Activated T-helper 1 cell treated with anti-CD3 and anti-CD28 coated beads, Interleukin-2, amount 50 U/mL, for 16 hours (primary cell): ENCODE results near the gene GFAP.
"Not testable (repeated sequence)": the region's sequence is repeated elsewhere in the genome, so short reads cannot be mapped to it uniquely, and the experiment has no call there.

Experiments
- DNase-seq, 2 donors: peaks; one replicate each; pipeline ENCODE4 v3.0.0-alpha.2; 2020; ENCODE audit warnings: low read depth in 1 of 2, low spot score in 1 of 2

Gene GFAP

GRCh38 chr17:44915321-44915726 is at the start of gene GFAP:
Gene GFAP, minus strand, starts transcription at chr17:44915500. Its CDS starts 14 bp downstream, at chr17:44915486.
- no peak for DNase-seq

GRCh38 chr17:44961921-44962350 is 46.6 kb upstream of the GFAP start:
- DNase-seq = no peak

- DNase-seq = no peak
These were observed 45.4 kb upstream of the GFAP start for GRCh38 chr17:44960691-44961090.

- no peak for DNase-seq
These were observed 44.7 kb upstream of the GFAP start for GRCh38 chr17:44959821-44960531.

- no peak for DNase-seq
These were observed 42.0 kb upstream of the GFAP start for GRCh38 chr17:44956998-44957981.

GRCh38 chr17:44955674-44956425 is 40.5 kb upstream of the GFAP start:
- no peak for DNase-seq

- no peak for DNase-seq
These were observed 37.7 kb upstream of the GFAP start for GRCh38 chr17:44952946-44953475.

GRCh38 chr17:44948315-44948795 is 33.1 kb upstream of the GFAP start:
- DNase-seq = no peak

- peak; percentile 70 to 76 for DNase-seq
These were observed 32.4 kb upstream of the GFAP start, which contains the start of gene KIF18B for GRCh38 chr17:44947461-44948314. Gene KIF18B, minus strand, starts transcription at chr17:44947773. Its CDS starts 11,429 bp downstream, at chr17:44936344.

- DNase-seq = not testable (repeated sequence)
These were observed 30.4 kb upstream of the GFAP start for GRCh38 chr17:44945652-44946051.

- no peak for DNase-seq
These were observed 27.2 kb upstream of the GFAP start for GRCh38 chr17:44942456-44942855.

GRCh38 chr17:44941712-44942331 is 26.5 kb upstream of the GFAP start:
- no peak for DNase-seq

- DNase-seq = no peak
These were observed 25.5 kb upstream of the GFAP start for GRCh38 chr17:44940768-44941167.

GRCh38 chr17:44940317-44940716 is 25.0 kb upstream of the GFAP start:
- DNase-seq = no peak

GRCh38 chr17:44935116-44935515 is 19.8 kb upstream of the GFAP start:
- no peak for DNase-seq

GRCh38 chr17:44934745-44935105 is 19.4 kb upstream of the GFAP start:
- DNase-seq = no peak

GRCh38 chr17:44933824-44934744 is 18.8 kb upstream of the GFAP start:
- DNase-seq = no peak

GRCh38 chr17:44932787-44933097 is 17.4 kb upstream of the GFAP start:
- no peak for DNase-seq
